HG03354 (cell line): ENCODE data around the gene GPC6.

ENCODE experiments used
- ATAC-seq: cut with Tn5 transposase; IDR thresholded peaks from one replicate; pipeline ENCODE4 v1.9.1; 2021; ENCODE audit warnings: mild to moderate bottlenecking; ENCODE audit not compliant: unreplicated experiment, poor library complexity, severe bottlenecking

The GPC6 gene

GRCh38 chr13:94143624-94144350, 917.2 kb downstream of the GPC6 start:
- ATAC-seq: no peak

- ATAC-seq: no peak
These were observed 919.4 kb downstream of the GPC6 start for GRCh38 chr13:94145966-94146365.

GRCh38 chr13:94153586-94153985, 927.0 kb downstream of the GPC6 start:
- no peak for ATAC-seq

- ATAC-seq: no peak
These were observed 927.8 kb downstream of the GPC6 start for GRCh38 chr13:94154367-94154766.

- ATAC-seq: no peak
These were observed 931.2 kb downstream of the GPC6 start for GRCh38 chr13:94157705-94158218.

- ATAC-seq: no peak
These were observed 934.3 kb downstream of the GPC6 start for GRCh38 chr13:94160875-94161274.

- no peak for ATAC-seq
These were observed 935.7 kb downstream of the GPC6 start for GRCh38 chr13:94162289-94162688.

- no peak for ATAC-seq
These were observed 936.9 kb downstream of the GPC6 start for GRCh38 chr13:94163535-94163934.

GRCh38 chr13:94168783-94169453, 942.3 kb downstream of the GPC6 start:
- no peak for ATAC-seq

- ATAC-seq: no peak
These were observed 943.0 kb downstream of the GPC6 start for GRCh38 chr13:94169454-94170144.

GRCh38 chr13:94170145-94170571, 943.6 kb downstream of the GPC6 start:
- no peak for ATAC-seq

GRCh38 chr13:94172416-94172815, 945.8 kb downstream of the GPC6 start:
- no peak for ATAC-seq

- no peak for ATAC-seq
These were observed 946.8 kb downstream of the GPC6 start for GRCh38 chr13:94173312-94173854.

GRCh38 chr13:94174009-94174408, 947.4 kb downstream of the GPC6 start:
- no peak for ATAC-seq

GRCh38 chr13:94175076-94175475, 948.5 kb downstream of the GPC6 start:
- no peak for ATAC-seq

GRCh38 chr13:94176561-94176960, 950.0 kb downstream of the GPC6 start:
- ATAC-seq: no peak

GRCh38 chr13:94177041-94177440, 950.4 kb downstream of the GPC6 start:
- ATAC-seq: no peak

- ATAC-seq: no peak
These were observed 952.1 kb downstream of the GPC6 start for GRCh38 chr13:94178625-94179244.

- ATAC-seq: peak; percentile 53
These were observed 955.0 kb downstream of the GPC6 start for GRCh38 chr13:94181461-94182107.
